Right atrium auricular region (tissue), 2 donors: ENCODE results near the gene RNF114. TPM values are rescaled to one million over a fixed set of nuclear protein-coding genes. Genes with fewer than 3 reads are reported as not detected.
"Not testable (repeated sequence)": the region's sequence is repeated elsewhere in the genome, so short reads cannot be mapped to it uniquely, and the experiment has no call there.

Experiments
- DNase-seq: peaks from one replicate; pipeline ENCODE4 v3.0.0-alpha.2; 2019; ENCODE audit warnings: low spot score
- H3K27ac ChIP-seq, 2 donors: fragments of 200-600 bp; sonication (generic); 1 replicate in 1 of 2; 2 replicates in 1 of 2; pipeline ENCODE4 v1.5.1; 2016 to 2019
- H3K27me3 ChIP-seq, 2 donors: fragments of 200-600 bp; sonication (generic); one replicate each; pipeline versions ENCODE4 v1.5.1 to v1.6.0; 2017 to 2019
- H3K36me3 ChIP-seq: fragments of 200-600 bp; sonication (generic); one replicate; pipeline ENCODE4 v1.5.1; 2016
- H3K4me1 ChIP-seq, 2 donors: fragments of 200-600 bp; sonication (generic); one replicate each; pipeline versions ENCODE4 v1.5.1 to v1.6.0; 2017 to 2019
- H3K4me3 ChIP-seq, 2 donors: fragments of 200-600 bp; sonication (generic); 1 replicate in 1 of 2; 2 replicates in 1 of 2; pipeline ENCODE4 v1.5.1; 2017 to 2019; ENCODE audit warnings: mild to moderate bottlenecking in 1 of 2, moderate library complexity in 1 of 2
- H3K9me3 ChIP-seq, 2 donors: fragments of 200-600 bp; sonication (generic); one replicate each; pipeline ENCODE4 v1.5.1; 2019
- CTCF ChIP-seq, 2 donors: fragments of 200-600 bp; sonication (generic); IDR thresholded peaks; one replicate each; pipeline ENCODE4 v1.5.1; 2019; ENCODE audit warnings: antibody characterized with exemption in 2 of 2
- total RNA-seq, 2 donors: library from RNA; depleted of rRNA; stranded (reverse); fragments of >200 nt; gene quantifications; one replicate each; pipeline ENCODE4 v1.1.0, GENCODE V29; 2016

The RNF114 gene
- total RNA-seq, 2 donors from 2014 or later, result 40.2 to 117 TPM

GRCh38 chr20:49970498-49970897, 34.3 kb downstream of the RNF114 start:
- Histone ChIP-seq H3K9me3 (no peaks in the 10 kb centered on the region), H3K4me3 (no peak overlapping the region), H3K4me1 (no peaks in the 10 kb centered on the region), H3K27me3 (no peaks in the 10 kb centered on the region), H3K27ac (no peak overlapping the region), H3K36me3 (no peaks in the 10 kb centered on the region)
- TF ChIP-seq CTCF (IDR thresholded peaks at IDR 0.05), result no peak
- no peak for DNase-seq

DNA sequence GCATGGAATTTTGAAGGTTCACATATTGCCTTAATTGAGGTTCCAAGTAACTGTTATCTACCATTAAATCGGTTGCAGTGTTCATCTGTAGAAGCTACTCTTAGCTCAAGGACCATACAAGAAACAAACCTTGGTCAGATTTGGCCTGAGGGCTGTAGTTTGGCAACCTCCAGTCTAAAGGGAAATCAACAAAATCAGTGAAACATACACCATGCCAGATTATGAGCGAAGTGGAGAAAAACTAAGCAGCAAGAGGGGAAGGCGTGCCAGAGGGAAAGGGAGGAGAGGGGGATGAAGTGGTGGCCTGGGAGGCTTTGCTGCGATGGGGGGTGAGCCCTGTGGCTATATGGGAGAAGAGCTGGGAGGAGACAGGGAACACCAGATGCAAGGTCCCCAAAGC, 37.8 kb downstream of the RNF114 start:
- no peak overlapping the region for H3K27ac ChIP-seq
- no peak for DNase-seq
- no peak overlapping the region for H3K4me3 ChIP-seq
- no peak for TF ChIP-seq CTCF (IDR thresholded peaks at IDR 0.05)
- no peaks in the 10 kb centered on the region for H3K36me3 ChIP-seq
- H3K27me3 ChIP-seq, result no peaks in the 10 kb centered on the region
- H3K9me3 ChIP-seq, result no peaks in the 10 kb centered on the region
- H3K4me1 ChIP-seq, result peaks cover 0 to 2% of the 10 kb centered on the region in 2 donors

- no peak for DNase-seq
- no peaks in the 10 kb centered on the region for H3K9me3 ChIP-seq
- H3K27me3 ChIP-seq, result no peaks in the 10 kb centered on the region
- no peaks in the 10 kb centered on the region for H3K36me3 ChIP-seq
- H3K27ac ChIP-seq, result no peak overlapping the region
- no peak overlapping the region for H3K4me3 ChIP-seq
- H3K4me1 ChIP-seq, result peaks cover 0 to 15% of the 10 kb centered on the region in 2 donors
- no peak for TF ChIP-seq CTCF (IDR thresholded peaks at IDR 0.05)
These were observed 40.3 kb downstream of the RNF114 start for GRCh38 chr20:49976542-49976941.

DNA sequence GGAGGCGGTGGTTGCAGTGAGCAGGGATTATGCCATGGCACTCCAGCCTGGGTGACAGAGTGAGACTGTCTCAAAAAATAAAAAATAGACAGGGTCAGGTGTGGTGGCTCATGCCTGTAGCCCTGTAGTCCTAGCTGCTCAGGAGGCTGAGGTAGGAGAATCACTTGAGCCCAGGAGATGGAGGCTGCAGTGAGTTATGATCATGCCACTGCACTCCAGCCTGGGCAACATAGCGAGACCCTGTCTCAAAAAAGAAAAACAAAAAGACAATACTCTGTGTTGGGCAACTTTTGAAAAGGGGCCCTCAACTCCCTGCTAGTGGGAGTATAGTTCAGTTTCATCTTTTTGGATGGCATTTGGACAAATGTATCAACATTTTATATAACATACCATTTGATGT, 41.5 kb downstream of the RNF114 start:
- peaks cover 0 to 24% of the 10 kb centered on the region in 2 donors for H3K4me1 ChIP-seq
- H3K9me3 ChIP-seq, H3K4me3 ChIP-seq, H3K27me3 ChIP-seq, DNase-seq, H3K36me3 ChIP-seq, H3K27ac ChIP-seq: not testable (repeated sequence)

GRCh38 chr20:49978685-49979029, 42.5 kb downstream of the RNF114 start:
- no peak for TF ChIP-seq CTCF (IDR thresholded peaks at IDR 0.05)
- Histone ChIP-seq H3K4me3 (no peak overlapping the region), H3K4me1 (peaks cover 0 to 33% of the 10 kb centered on the region in 2 donors), H3K27ac (no peak overlapping the region), H3K9me3 (no peaks in the 10 kb centered on the region), H3K36me3 (no peaks in the 10 kb centered on the region), H3K27me3 (no peaks in the 10 kb centered on the region)
- no peak for DNase-seq

GRCh38 chr20:49979030-49979832, 43.0 kb downstream of the RNF114 start:
- Histone ChIP-seq H3K27ac (no peak overlapping the region), H3K9me3 (no peaks in the 10 kb centered on the region), H3K4me3 (peak overlapping the region in 1 of 2 donors; percentile 36), H3K36me3 (no peaks in the 10 kb centered on the region), H3K27me3 (no peaks in the 10 kb centered on the region), H3K4me1 (peaks cover 0 to 39% of the 10 kb centered on the region in 2 donors)
- DNase-seq, result no peak
- peak; percentile 100 for TF ChIP-seq CTCF (IDR thresholded peaks at IDR 0.05)
